HFFc6 (cell line): ENCODE results near the gene PCDH9. TPM values are rescaled to one million over a fixed set of nuclear protein-coding genes. Genes with fewer than 3 reads are reported as not detected.

Experiments used
- DNase-seq: peaks from one replicate; pipeline ENCODE4 v3.0.0-alpha.2; 2018
- H3K27ac Mint-ChIP-seq: 2 replicates; pipeline ENCODE4 v1.8.0; 2020; ENCODE audit warnings: mild to moderate bottlenecking, mixed read lengths
- H3K27me3 Mint-ChIP-seq: 2 replicates; pipeline ENCODE4 v1.8.0; 2021; ENCODE audit warnings: mild to moderate bottlenecking, moderate library complexity, mixed read lengths; ENCODE audit not compliant: insufficient read depth
- H3K36me3 Mint-ChIP-seq: 2 replicates; pipeline ENCODE4 v1.8.0; 2021; ENCODE audit warnings: low read depth, mixed read lengths
- H3K4me1 Mint-ChIP-seq: 2 replicates; pipeline ENCODE4 v1.8.0; 2020; ENCODE audit warnings: low read depth, mixed read lengths
- H3K4me3 Mint-ChIP-seq: 2 replicates; pipeline ENCODE4 v1.8.0; 2020; ENCODE audit warnings: mild to moderate bottlenecking, moderate library complexity, mixed read lengths
- H3K9me3 Mint-ChIP-seq: 2 replicates; pipeline ENCODE4 v1.8.0; 2020; ENCODE audit warnings: mild to moderate bottlenecking, mixed read lengths
- CTCF ChIP-seq: fragments of 200-600 bp; sonication (generic); IDR thresholded peaks from 2 replicates; pipeline ENCODE4 v1.5.0; 2021; ENCODE audit warnings: antibody characterized with exemption, mild to moderate bottlenecking
- total RNA-seq, 6 experiments: library from RNA; stranded (reverse); fragmentation: NEBNext Ultra II Directional; extraction: Animal tissue kit (Norgen Biotek cat#: 25700); gene quantifications; 2 replicates in 1 of 6; 3 replicates in 5 of 6; pipeline ENCODE4 v1.2.3, GENCODE V29; 2021

PCDH9 gene
- total RNA-seq, 6 experiments from 2014 or later = 2.0 to 6.7 (median 2.6) TPM

- Mint-ChIP-seq H3K4me1 (peaks cover 20% of the 10 kb centered on the region), H3K4me3 (no peak overlapping the region), H3K27me3 (no peaks in the 10 kb centered on the region), H3K36me3 (no peaks in the 10 kb centered on the region), H3K27ac (no peak overlapping the region; the same call in 1 of the 2 replicates), H3K9me3 (no peaks in the 10 kb centered on the region)
- DNase-seq = no peak
- TF ChIP-seq CTCF = no peak
These were observed 671.6 kb downstream of the PCDH9 start for GRCh38 chr13:66558506-66558905.

DNA sequence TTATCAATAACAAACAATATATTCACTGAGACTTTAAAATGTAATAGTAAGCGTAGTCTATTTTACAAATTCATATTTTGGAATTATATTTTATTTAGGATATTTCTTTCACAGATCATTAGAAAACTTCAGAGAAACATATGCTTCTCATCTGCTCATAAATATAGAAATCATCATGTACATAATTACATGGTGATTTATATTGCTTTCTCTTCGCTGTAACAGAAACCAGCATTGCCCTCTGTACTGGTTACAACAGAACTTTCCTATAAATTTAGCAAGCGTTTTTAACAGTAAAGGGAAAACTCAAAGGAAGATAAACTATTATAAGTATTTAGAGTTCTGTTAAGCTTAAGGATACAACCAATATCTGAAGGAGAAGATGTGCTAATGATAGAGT, 672.8 kb downstream of the PCDH9 start:
- H3K4me3 Mint-ChIP-seq = no peak overlapping the region

DNA sequence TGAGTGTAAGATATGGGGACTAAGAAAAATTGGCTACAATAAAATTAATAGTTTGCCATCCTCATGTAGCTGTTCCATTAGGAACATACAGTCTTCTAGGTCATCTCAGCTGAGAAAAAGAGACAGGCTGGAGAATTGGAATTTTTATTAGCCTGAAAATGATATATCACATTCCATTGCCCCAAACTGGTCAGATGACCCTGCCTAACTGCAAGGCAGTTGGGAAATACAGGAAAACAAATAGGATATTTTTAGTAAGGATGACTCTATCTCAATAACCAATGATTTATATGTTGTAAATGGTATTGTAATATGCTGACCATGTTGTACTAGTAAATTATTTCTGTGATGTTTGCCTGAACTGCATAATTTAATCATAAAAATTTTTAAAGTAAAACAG, 673.8 kb downstream of the PCDH9 start:
- peaks cover 14% of the 10 kb centered on the region; the same call in 1 of the 2 replicates for H3K4me1 Mint-ChIP-seq
- H3K36me3 Mint-ChIP-seq = no peaks in the 10 kb centered on the region
- no peak for DNase-seq
- no peaks in the 10 kb centered on the region for H3K27me3 Mint-ChIP-seq
- H3K4me3 Mint-ChIP-seq = no peak overlapping the region
- no peaks in the 10 kb centered on the region for H3K9me3 Mint-ChIP-seq
- TF ChIP-seq CTCF = no peak
- no peak overlapping the region for H3K27ac Mint-ChIP-seq

More for the DNA sequence above, 672.8 kb downstream of the PCDH9 start:
- H3K9me3 Mint-ChIP-seq = no peaks in the 10 kb centered on the region
- DNase-seq = no peak
- peaks cover 14% of the 10 kb centered on the region; the same call in 1 of the 2 replicates for H3K4me1 Mint-ChIP-seq
- no peak overlapping the region for H3K27ac Mint-ChIP-seq
- TF ChIP-seq CTCF = no peak
- no peaks in the 10 kb centered on the region for H3K27me3 Mint-ChIP-seq
- no peaks in the 10 kb centered on the region for H3K36me3 Mint-ChIP-seq

- Mint-ChIP-seq H3K4me3 (no peak overlapping the region), H3K9me3 (no peaks in the 10 kb centered on the region), H3K36me3 (no peaks in the 10 kb centered on the region), H3K27me3 (no peaks in the 10 kb centered on the region), H3K4me1 (peaks cover 8% of the 10 kb centered on the region; the same call in 1 of the 2 replicates), H3K27ac (no peak overlapping the region)
- no peak for TF ChIP-seq CTCF
- DNase-seq = no peak
These were observed 676.7 kb downstream of the PCDH9 start for GRCh38 chr13:66553391-66553790.

- Mint-ChIP-seq H3K9me3 (no peaks in the 10 kb centered on the region), H3K4me1 (peaks cover 2% of the 10 kb centered on the region; the same call in 1 of the 2 replicates), H3K36me3 (no peaks in the 10 kb centered on the region), H3K4me3 (no peak overlapping the region), H3K27ac (no peak overlapping the region), H3K27me3 (no peaks in the 10 kb centered on the region)
- TF ChIP-seq CTCF = no peak
- DNase-seq = no peak
These were observed 679.0 kb downstream of the PCDH9 start for GRCh38 chr13:66551128-66551527.

DNA sequence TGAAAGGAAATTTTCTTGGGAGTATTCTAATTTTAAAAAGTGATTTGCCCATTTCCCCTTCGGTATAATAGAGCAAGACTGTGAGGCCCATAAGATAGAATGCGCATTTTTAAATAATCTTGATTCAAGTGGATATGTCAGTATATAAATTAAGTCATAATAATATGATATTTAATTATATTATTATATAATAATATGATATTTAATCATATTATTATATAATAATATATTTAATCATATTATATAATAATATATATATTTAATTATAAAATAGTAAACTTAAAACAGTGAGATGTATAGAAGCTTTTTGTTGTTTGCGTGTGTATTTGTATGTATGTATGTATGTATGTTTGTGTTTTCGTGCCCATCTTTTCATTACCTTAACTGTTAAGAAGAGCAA, 682.5 kb downstream of the PCDH9 start:
- no peaks in the 10 kb centered on the region for H3K9me3 Mint-ChIP-seq
- DNase-seq = no peak
- no peaks in the 10 kb centered on the region; the same call in 1 of the 2 replicates for H3K4me1 Mint-ChIP-seq
- no peak overlapping the region for H3K4me3 Mint-ChIP-seq
- H3K27me3 Mint-ChIP-seq = no peaks in the 10 kb centered on the region
- no peak for TF ChIP-seq CTCF
- H3K27ac Mint-ChIP-seq = no peak overlapping the region
- no peaks in the 10 kb centered on the region for H3K36me3 Mint-ChIP-seq
